A549 (cell line): ENCODE data around the gene RCOR2. TPM values are rescaled to one million over a fixed set of nuclear protein-coding genes. Genes with fewer than 3 reads are reported as not detected.
"Not testable (repeated sequence)": the region's sequence is repeated elsewhere in the genome, so short reads cannot be mapped to it uniquely, and the experiment has no call there.

Experiments used
- ATAC-seq, 2 experiments: fragments of 200-7000 bp in 1 of 2; fragments of >200 bp in 1 of 2; cut with Nextera tagmentation in 1 of 2; cut with Tn5 transposase in 1 of 2; 3 replicates each; pipeline versions ENCODE4 v1.8.0 to v1.9.1; 2018 to 2020; ENCODE audit warnings: mild to moderate bottlenecking in 1 of 2, moderate library complexity in 1 of 2
- CTCF ChIA-PET: fragments of 300-600 bp; sonication (Branson Sonifier 250); formaldehyde crosslinking; extraction: SDS; loops from one replicate; lab custom pipeline; 2021; ENCODE audit warnings: antibody characterized with exemption, inconsistent platforms; lab: Yijun Ruan, JAX
- POLR2A ChIA-PET: fragments of 350-600 bp; formaldehyde crosslinking; extraction: SDS; loops from one replicate; lab custom pipeline; 2021; ENCODE audit warnings: antibody characterized with exemption, inconsistent platforms; lab: Yijun Ruan, JAX
- DNase-seq, 2 experiments: peaks; one replicate each; pipeline versions ENCODE4 v3.0.0 to v3.0.0-alpha.2; 2011 to 2016; ENCODE audit warnings: low read depth in 1 of 2, low spot score in 1 of 2
- FAIRE-seq: peaks from 2 replicates; lab custom pipeline; 2011; peaks lifted over from hg19 to GRCh38; lab: Jason Lieb, UNC
- H3K27ac ChIP-seq, 2 experiments: fragments of >200 bp; sonication (Bioruptor Twin); formaldehyde crosslinking; 3 replicates each; pipeline ENCODE4 v1.5.1; 2016 to 2017
- H3K4me1 ChIP-seq: fragments of >200 bp; sonication (Bioruptor Twin); formaldehyde crosslinking; 3 replicates; pipeline ENCODE4 v1.6.1; 2016
- H3K4me2 ChIP-seq: fragments of >200 bp; sonication (Bioruptor Twin); formaldehyde crosslinking; 3 replicates; pipeline ENCODE4 v1.6.1; 2016
- H3K4me3 ChIP-seq: fragments of >200 bp; sonication (Bioruptor Twin); formaldehyde crosslinking; 3 replicates; pipeline ENCODE4 v1.5.1; 2016
- H3K9me3 ChIP-seq: fragments of >200 bp; sonication (Bioruptor Twin); formaldehyde crosslinking; 3 replicates; pipeline ENCODE4 v1.6.1; 2016
- CBX2 ChIP-seq: fragments of 200-600 bp; sonication (generic); IDR thresholded peaks from 2 replicates; pipeline ENCODE4 v1.6.1; 2016; ENCODE audit warnings: low read depth, mild to moderate bottlenecking, borderline replicate concordance
- EHMT2 ChIP-seq: fragments of 200-600 bp; sonication (generic); IDR thresholded peaks from 2 replicates; pipeline ENCODE4 v1.6.1; 2016; ENCODE audit warnings: antibody characterized with exemption, low read depth, mild to moderate bottlenecking, moderate library complexity
- EP300 ChIP-seq, 2 experiments: fragments of >200 bp; sonication (Bioruptor Twin); formaldehyde crosslinking; IDR thresholded peaks; 2 replicates in 1 of 2; 3 replicates in 1 of 2; pipeline ENCODE4 v1.6.1; 2016 to 2017
- FOSB ChIP-seq: fragments of 250-450 bp; sonication (Bioruptor Pico); IDR thresholded peaks from 2 replicates; pipeline ENCODE4 v1.5.0; 2020; ENCODE audit warnings: mild to moderate bottlenecking, moderate library complexity
- FOSL2 ChIP-seq, 2 experiments: fragments of 450-650 bp in 1 of 2; fragments of >200 bp in 1 of 2; sonication (Bioruptor Twin) in 1 of 2; formaldehyde crosslinking; IDR thresholded peaks; 2 replicates each; pipeline versions ENCODE4 v1.5.0 to v1.6.1; 2016 to 2020; ENCODE audit warnings: mild to moderate bottlenecking in 1 of 2, moderate library complexity in 1 of 2
- HES2 ChIP-seq: fragments of >200 bp; sonication (Bioruptor Twin); formaldehyde crosslinking; IDR thresholded peaks from 2 replicates; pipeline ENCODE4 v1.6.1; 2016
- HEYL ChIP-seq: fragments of 250-450 bp; sonication (Bioruptor Pico); IDR thresholded peaks from 2 replicates; pipeline ENCODE4 v1.8.0; 2021; ENCODE audit warnings: mild to moderate bottlenecking, moderate library complexity
- HMGXB4 ChIP-seq: fragments of 250-450 bp; sonication (Bioruptor Pico); IDR thresholded peaks from 2 replicates; pipeline ENCODE4 v1.5.0; 2021; ENCODE audit warnings: mild to moderate bottlenecking, moderate library complexity, borderline replicate concordance
- JUNB ChIP-seq: fragments of >200 bp; sonication (Bioruptor Twin); formaldehyde crosslinking; IDR thresholded peaks from 2 replicates; pipeline ENCODE4 v1.6.1; 2016
- NR3C1 ChIP-seq: fragments of >200 bp; sonication (Bioruptor Twin); formaldehyde crosslinking; IDR thresholded peaks from 3 replicates; pipeline ENCODE4 v1.6.1; 2017
- PBX3 ChIP-seq: IDR thresholded peaks from 2 replicates; pipeline ENCODE4 v1.6.1; 2012
- PHF8 ChIP-seq: fragments of 200-600 bp; sonication (generic); IDR thresholded peaks from 2 replicates; pipeline ENCODE4 v1.6.1; 2016; ENCODE audit warnings: low read depth, mild to moderate bottlenecking, antibody characterized with exemption, moderate library complexity, borderline replicate concordance
- POLR2A ChIP-seq: IDR thresholded peaks from 2 replicates; pipeline ENCODE4 v1.6.1; 2012; ENCODE audit warnings: mild to moderate bottlenecking, low read length
- POLR2AphosphoS2 ChIP-seq: conservative IDR thresholded peaks from 2 replicates; pipeline ENCODE4 v1.6.1; 2012; ENCODE audit warnings: low read length, improper control_type of control experiment, inconsistent platforms
- RARB ChIP-seq: fragments of 250-450 bp; sonication (Bioruptor Pico); IDR thresholded peaks from 2 replicates; pipeline ENCODE4 v1.8.0; 2021; ENCODE audit warnings: mild to moderate bottlenecking, moderate library complexity
- RNF2 ChIP-seq: fragments of 200-600 bp; sonication (generic); IDR thresholded peaks from 2 replicates; pipeline ENCODE4 v1.6.1; 2016; ENCODE audit warnings: low read depth, mild to moderate bottlenecking, antibody characterized with exemption, moderate library complexity, borderline replicate concordance
- TP53 ChIP-seq: fragments of 250-450 bp; sonication (Bioruptor Pico); IDR thresholded peaks from 2 replicates; pipeline ENCODE4 v1.5.0; 2021; ENCODE audit warnings: mild to moderate bottlenecking, moderate library complexity
- ZC3H11A ChIP-seq: fragments of 450-650 bp; IDR thresholded peaks from 2 replicates; pipeline ENCODE4 v1.6.1; 2014; ENCODE audit warnings: antibody characterized with exemption, mild to moderate bottlenecking
- ZSCAN20 ChIP-seq: fragments of 250-450 bp; sonication (Bioruptor Pico); IDR thresholded peaks from 2 replicates; pipeline ENCODE4 v1.8.0; 2022; ENCODE audit warnings: mild to moderate bottlenecking, moderate library complexity
- WGBS: methylation state at CpG from one replicate; pipeline ENCODE4 v1.1.6; 2017; ENCODE audit errors: missing lambda C conversion rate; 5-methylcytosine and 5-hydroxymethylcytosine counted together
- polyA plus RNA-seq, 4 experiments: library from polyadenylated mRNA; depleted of rRNA in 3 of 4; stranded (reverse); fragments of >200 nt; fragmentation: RNase III in 1 of 4; extraction: RNeasy Plus Mini Kit Qiagen cat#74134 plus additional on column Dnase treatment in 1 of 4; gene quantifications; 2 replicates in 3 of 4; 3 replicates in 1 of 4; pipeline ENCODE4 v1.2.3, GENCODE V29; 2011 to 2017

Gene RCOR2
- polyA plus RNA-seq, 2 of the 4 experiments (the other 2 are of a cell fraction), result 0.46 to 2.5 TPM

GRCh38 chr11:63867511-63867910, 49.5 kb downstream of the RCOR2 start:
- peaks cover 64% of the 10 kb centered on the region for H3K4me1 ChIP-seq
- FAIRE-seq, result no peak
- TF ChIP-seq HMGXB4 (CRISPR knock-in tag) (no peak), PBX3 (no peak), TP53 (no peak), HEYL (CRISPR knock-in tag) (no peak), NR3C1 (no peak), POLR2A (no peak), PHF8 (no peak), EP300 (IDR thresholded peaks at IDR 0.05) (no peak)
- TF ChIP-seq, all 56 proteins: peak for 0
- Histone ChIP-seq H3K4me2 (no peak overlapping the region), H3K4me3 (no peak overlapping the region), H3K27ac (no peak overlapping the region), H3K9me3 (no peaks in the 10 kb centered on the region)
- ChIA-PET POLR2A (no interaction called here), CTCF (interaction anchor here (0.5 to 3.4 kb wide), 9 partner anchors 11 to 78 kb away, joined by 3 to 17 read pairs (median 4); no protein-coding TSS in a partner anchor)
- WGBS, result 99% methylated on average over 4 of the region's 4 CpGs
- ATAC-seq, result no peak
- no peak for DNase-seq

GRCh38 chr11:63866211-63866610, 50.8 kb downstream of the RCOR2 start:
- Histone ChIP-seq H3K4me2 (no peak overlapping the region), H3K27ac (0 out of 6 replicates have a peak overlapping the region, but pooled peaks of 1 of the 2 experiments have one; percentile 13), H3K4me1 (peaks cover 57% of the 10 kb centered on the region), H3K9me3 (no peaks in the 10 kb centered on the region), H3K4me3 (no peak overlapping the region)
- WGBS, result 85% methylated on average over 4 of the region's 4 CpGs
- ATAC-seq (no peak), DNase-seq (no peak), FAIRE-seq (no peak)
- POLR2A ChIA-PET, result no interaction called here
- CTCF ChIA-PET, result interaction anchor here (1.3 to 3.4 kb wide), 4 partner anchors 9 to 55 kb away, joined by 3 to 17 read pairs (median 7); no protein-coding TSS in a partner anchor
- TF ChIP-seq FOSL2 (IDR thresholded peaks at IDR 0.05) (no peak), FOSL2 (CRISPR knock-in tag; IDR thresholded peaks at IDR 0.05) (no peak), HES2 (no peak), EHMT2 (no peak), FOSB (no peak), ZSCAN20 (CRISPR knock-in tag) (no peak), POLR2A (no peak), RARB (CRISPR knock-in tag) (no peak), RNF2 (no peak), JUNB (no peak), ZC3H11A (no peak), POLR2AphosphoS2 (no peak), CBX2 (no peak)

DNA sequence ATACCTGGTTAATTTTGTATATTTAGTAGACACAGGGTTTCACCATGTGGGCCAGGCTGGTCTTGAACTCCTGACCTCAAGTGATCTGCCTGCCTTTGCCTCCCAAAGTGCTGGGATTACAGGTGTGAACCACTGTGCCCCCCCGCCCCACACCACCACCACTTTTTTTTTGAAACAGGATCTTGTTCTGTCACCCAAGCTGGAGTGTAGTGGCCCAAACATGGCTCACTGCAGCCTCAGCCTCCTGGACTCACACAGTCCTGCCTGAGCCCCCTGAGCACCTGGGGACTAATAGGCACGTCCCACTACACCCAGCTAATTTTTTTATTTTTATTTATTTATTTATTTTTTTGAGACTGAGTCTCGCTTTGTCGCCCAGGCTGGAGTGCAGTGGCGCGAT, 53.3 kb downstream of the RCOR2 start:
- Histone ChIP-seq H3K4me2 (peak overlapping the region; percentile 53), H3K27ac (peak overlapping the region; percentile 68 to 75; a peak in 4 of 6 replicates), H3K4me1 (peaks cover 43% of the 10 kb centered on the region)
- 94% methylated on average over 6 of the region's 6 CpGs for WGBS
- FAIRE-seq, POLR2A ChIA-PET, DNase-seq, H3K9me3 ChIP-seq, ATAC-seq, H3K4me3 ChIP-seq: not testable (repeated sequence)
- CTCF ChIA-PET, result interaction anchor here (0.6 to 2.1 kb wide), 5 partner anchors 17 to 95 kb away, joined by 3 to 9 read pairs (median 5); partner anchors contain the start of genes MARK2 and ZFTA
